ENCODE results near the gene TOM1L1. TPM values are rescaled to one million over a fixed set of nuclear protein-coding genes. Genes with fewer than 3 reads are reported as not detected.

Gene TOM1L1
- total RNA-seq, 1 donor from 2014 or later: 0.56 TPM

GRCh38 chr17:54971901-54972300 is 71.2 kb downstream of the TOM1L1 start:
- intact Hi-C loops (cut with micrococcal nuclease): no loop called here
- Mint-ChIP-seq H3K9me3 (no peaks in the 10 kb centered on the region), H3K36me3 (ENCODE audit: low read depth) (no peaks in the 10 kb centered on the region), H3K27ac (no peak overlapping the region), H3K4me3 (no peak overlapping the region), H3K27me3 (no peaks in the 10 kb centered on the region), H3K4me1 (peaks cover 17% of the 10 kb centered on the region)
- DNase-seq: no peak

- no peak overlapping the region for H3K4me3 Mint-ChIP-seq
- no peaks in the 10 kb centered on the region for H3K27me3 Mint-ChIP-seq
- H3K9me3 Mint-ChIP-seq: no peaks in the 10 kb centered on the region
- DNase-seq: no peak
- H3K36me3 Mint-ChIP-seq (ENCODE audit: low read depth): no peaks in the 10 kb centered on the region
- peaks cover 10% of the 10 kb centered on the region for H3K4me1 Mint-ChIP-seq
- intact Hi-C loops (cut with micrococcal nuclease): no loop called here
- no peak overlapping the region for H3K27ac Mint-ChIP-seq
Observed at GRCh38 chr17:54972406-54973138, 71.9 kb downstream of the TOM1L1 start.

- no peak overlapping the region for H3K4me3 Mint-ChIP-seq
- intact Hi-C loops (cut with micrococcal nuclease): no loop called here
- peaks cover 7% of the 10 kb centered on the region for H3K9me3 Mint-ChIP-seq
- no peaks in the 10 kb centered on the region for H3K27me3 Mint-ChIP-seq
- DNase-seq: no peak
- H3K4me1 Mint-ChIP-seq: peaks cover 11% of the 10 kb centered on the region
- H3K27ac Mint-ChIP-seq: no peak overlapping the region
- peaks cover 2% of the 10 kb centered on the region for H3K36me3 Mint-ChIP-seq (ENCODE audit: low read depth)
Observed at GRCh38 chr17:54974759-54975158, 74.1 kb downstream of the TOM1L1 start.

- peaks cover 9% of the 10 kb centered on the region for H3K4me1 Mint-ChIP-seq
- peaks cover 7% of the 10 kb centered on the region for H3K9me3 Mint-ChIP-seq
- no peak overlapping the region for H3K4me3 Mint-ChIP-seq
- intact Hi-C loops (cut with micrococcal nuclease): no loop called here
- H3K36me3 Mint-ChIP-seq (ENCODE audit: low read depth): peaks cover 2% of the 10 kb centered on the region
- no peaks in the 10 kb centered on the region for H3K27me3 Mint-ChIP-seq
- DNase-seq: no peak
- H3K27ac Mint-ChIP-seq: no peak overlapping the region
Observed at GRCh38 chr17:54976316-54976715, 75.7 kb downstream of the TOM1L1 start.

- Mint-ChIP-seq H3K4me3 (no peak overlapping the region), H3K4me1 (peaks cover 9% of the 10 kb centered on the region), H3K9me3 (peaks cover 7% of the 10 kb centered on the region), H3K36me3 (ENCODE audit: low read depth) (peaks cover 4% of the 10 kb centered on the region), H3K27me3 (no peaks in the 10 kb centered on the region), H3K27ac (no peak overlapping the region)
- intact Hi-C loops (cut with micrococcal nuclease): no loop called here
- no peak for DNase-seq
Observed at GRCh38 chr17:54977744-54978143, 77.1 kb downstream of the TOM1L1 start.

- H3K27me3 Mint-ChIP-seq: no peaks in the 10 kb centered on the region
- H3K4me3 Mint-ChIP-seq: no peak overlapping the region
- H3K9me3 Mint-ChIP-seq: peaks cover 7% of the 10 kb centered on the region
- intact Hi-C loops (cut with micrococcal nuclease): no loop called here
- H3K36me3 Mint-ChIP-seq (ENCODE audit: low read depth): peaks cover 4% of the 10 kb centered on the region
- DNase-seq: no peak
- H3K27ac Mint-ChIP-seq: no peak overlapping the region
- H3K4me1 Mint-ChIP-seq: peaks cover 9% of the 10 kb centered on the region
Observed at GRCh38 chr17:54979657-54980056, 79.0 kb downstream of the TOM1L1 start.

GRCh38 chr17:54980375-54980774 is 79.7 kb downstream of the TOM1L1 start:
- peaks cover 9% of the 10 kb centered on the region for H3K4me1 Mint-ChIP-seq
- no peak overlapping the region for H3K27ac Mint-ChIP-seq
- H3K9me3 Mint-ChIP-seq: peaks cover 7% of the 10 kb centered on the region
- no peaks in the 10 kb centered on the region for H3K27me3 Mint-ChIP-seq
- no peak overlapping the region for H3K4me3 Mint-ChIP-seq
- DNase-seq: no peak
- H3K36me3 Mint-ChIP-seq (ENCODE audit: low read depth): peaks cover 4% of the 10 kb centered on the region
- intact Hi-C loops (cut with micrococcal nuclease): no loop called here

- no peak overlapping the region for H3K4me3 Mint-ChIP-seq
- peaks cover 5% of the 10 kb centered on the region for H3K36me3 Mint-ChIP-seq (ENCODE audit: low read depth)
- no peaks in the 10 kb centered on the region for H3K27me3 Mint-ChIP-seq
- intact Hi-C loops (cut with micrococcal nuclease): no loop called here
- DNase-seq: no peak
- no peak overlapping the region for H3K27ac Mint-ChIP-seq
- H3K4me1 Mint-ChIP-seq: peaks cover 2% of the 10 kb centered on the region
- peaks cover 7% of the 10 kb centered on the region for H3K9me3 Mint-ChIP-seq
Observed at GRCh38 chr17:54982399-54982798, 81.7 kb downstream of the TOM1L1 start.

- Mint-ChIP-seq H3K27ac (no peak overlapping the region), H3K27me3 (no peaks in the 10 kb centered on the region), H3K4me1 (peaks cover 2% of the 10 kb centered on the region), H3K9me3 (peaks cover 7% of the 10 kb centered on the region), H3K36me3 (ENCODE audit: low read depth) (peaks cover 5% of the 10 kb centered on the region), H3K4me3 (no peak overlapping the region)
- intact Hi-C loops (cut with micrococcal nuclease): no loop called here
- DNase-seq: no peak
Observed at GRCh38 chr17:54983260-54983659, 82.6 kb downstream of the TOM1L1 start.

- Mint-ChIP-seq H3K9me3 (no peaks in the 10 kb centered on the region), H3K36me3 (ENCODE audit: low read depth) (peaks cover 3% of the 10 kb centered on the region), H3K27ac (no peak overlapping the region), H3K4me3 (no peak overlapping the region), H3K4me1 (no peaks in the 10 kb centered on the region), H3K27me3 (no peaks in the 10 kb centered on the region)
- intact Hi-C loops (cut with micrococcal nuclease): no loop called here
- no peak for DNase-seq
Observed at GRCh38 chr17:54985476-54985875, 84.8 kb downstream of the TOM1L1 start.

- Mint-ChIP-seq H3K27me3 (no peaks in the 10 kb centered on the region), H3K4me3 (no peak overlapping the region), H3K36me3 (ENCODE audit: low read depth) (peaks cover 1% of the 10 kb centered on the region), H3K4me1 (no peaks in the 10 kb centered on the region), H3K27ac (no peak overlapping the region), H3K9me3 (no peaks in the 10 kb centered on the region)
- no peak for DNase-seq
- intact Hi-C loops (cut with micrococcal nuclease): loop anchor here (5.0 kb wide), 1 partner anchor 522 kb away; the partner anchor contains the start of gene SMIM36
Observed at GRCh38 chr17:54990118-54990517, 89.5 kb downstream of the TOM1L1 start.

- H3K9me3 Mint-ChIP-seq: no peaks in the 10 kb centered on the region
- H3K4me1 Mint-ChIP-seq: no peaks in the 10 kb centered on the region
- intact Hi-C loops (cut with micrococcal nuclease): loop anchor here (5.0 kb wide), 1 partner anchor 521 kb away; the partner anchor contains the start of gene SMIM36
- no peaks in the 10 kb centered on the region for H3K27me3 Mint-ChIP-seq
- no peak for DNase-seq
- peaks cover 3% of the 10 kb centered on the region for H3K36me3 Mint-ChIP-seq (ENCODE audit: low read depth)
- no peak overlapping the region for H3K27ac Mint-ChIP-seq
- H3K4me3 Mint-ChIP-seq: no peak overlapping the region
Observed at GRCh38 chr17:54991567-54991966, 90.9 kb downstream of the TOM1L1 start.

- Mint-ChIP-seq H3K4me1 (no peaks in the 10 kb centered on the region), H3K4me3 (no peak overlapping the region), H3K27ac (no peak overlapping the region), H3K36me3 (ENCODE audit: low read depth) (peaks cover 1% of the 10 kb centered on the region), H3K9me3 (no peaks in the 10 kb centered on the region), H3K27me3 (no peaks in the 10 kb centered on the region)
- DNase-seq: peak; percentile 70
- intact Hi-C loops (cut with micrococcal nuclease): loop anchor here (1.0 to 5.0 kb wide), 3 partner anchors 303 to 519 kb away; partner anchors contain the start of gene SMIM36
Observed at GRCh38 chr17:54992797-54993639, 92.4 kb downstream of the TOM1L1 start.

- H3K4me3 Mint-ChIP-seq: no peak overlapping the region
- no peak overlapping the region for H3K27ac Mint-ChIP-seq
- H3K27me3 Mint-ChIP-seq: no peaks in the 10 kb centered on the region
- intact Hi-C loops (cut with micrococcal nuclease): no loop called here
- no peaks in the 10 kb centered on the region for H3K4me1 Mint-ChIP-seq
- no peak for DNase-seq
- peaks cover 4% of the 10 kb centered on the region for H3K36me3 Mint-ChIP-seq (ENCODE audit: low read depth)
- no peaks in the 10 kb centered on the region for H3K9me3 Mint-ChIP-seq
Observed at GRCh38 chr17:54996441-54996840, 95.8 kb downstream of the TOM1L1 start.
